ENCODE measurements around the gene CTNNA2.
"Not testable (repeated sequence)": the region's sequence is repeated elsewhere in the genome, so short reads cannot be mapped to it uniquely, and the experiment has no call there.

The CTNNA2 gene

DNA sequence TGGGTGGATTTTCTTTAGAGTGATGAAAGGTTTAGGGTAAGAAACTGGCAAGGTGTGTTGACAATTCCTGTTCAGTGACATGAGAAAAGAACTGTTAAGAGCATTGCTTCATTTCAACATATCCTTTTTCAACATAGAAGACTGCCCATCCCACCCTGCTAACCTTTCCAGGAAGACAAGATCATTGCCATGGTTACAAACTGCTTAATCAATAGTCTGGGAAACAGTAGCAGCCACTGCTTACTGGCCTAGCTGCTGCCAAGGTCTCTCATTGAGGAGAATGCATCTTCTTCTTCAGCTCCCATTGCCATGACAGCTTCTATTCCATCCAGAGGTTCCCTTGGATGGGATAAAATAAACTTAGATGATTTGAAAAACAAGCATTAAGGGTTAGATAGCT, 579.6 kb downstream of the CTNNA2 start:
- no peak for TF ChIP-seq CTCF (IDR thresholded peaks at IDR 0.05; ENCODE audit: low read depth, low read length)
- DNase-seq (ENCODE audit: extremely low read depth, low read depth): no peak

- not testable (repeated sequence) for DNase-seq (ENCODE audit: extremely low read depth, low read depth)
These were observed 585.7 kb downstream of the CTNNA2 start for GRCh38 chr2:80098503-80098902.

DNA sequence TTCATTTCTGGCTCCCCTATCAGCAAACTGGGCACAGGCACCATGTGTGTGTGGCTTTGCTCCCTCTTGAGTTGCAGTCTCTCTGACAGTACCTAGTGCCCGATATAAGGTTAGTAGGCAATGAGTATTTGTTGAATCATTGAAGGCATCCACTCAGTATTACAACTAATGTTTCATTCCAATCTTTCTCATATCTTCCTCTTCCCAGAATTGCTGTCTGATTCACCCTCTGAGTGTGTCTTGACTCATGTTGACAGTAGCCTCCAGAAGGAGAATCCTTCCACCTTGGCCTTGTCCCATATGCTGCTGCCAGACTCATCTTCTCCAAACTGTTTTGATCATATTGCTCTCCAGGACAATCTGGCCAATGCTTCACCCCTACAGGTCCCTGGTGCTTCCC, 589.2 kb downstream of the CTNNA2 start:
- no peak for DNase-seq (ENCODE audit: extremely low read depth, low read depth)
- TF ChIP-seq CTCF (IDR thresholded peaks at IDR 0.05; ENCODE audit: low read depth, low read length): no peak

GRCh38 chr2:80105015-80105640, 592.3 kb downstream of the CTNNA2 start:
- TF ChIP-seq CTCF (IDR thresholded peaks at IDR 0.05; ENCODE audit: low read depth, low read length): no peak
- DNase-seq (ENCODE audit: extremely low read depth, low read depth): no peak

DNA sequence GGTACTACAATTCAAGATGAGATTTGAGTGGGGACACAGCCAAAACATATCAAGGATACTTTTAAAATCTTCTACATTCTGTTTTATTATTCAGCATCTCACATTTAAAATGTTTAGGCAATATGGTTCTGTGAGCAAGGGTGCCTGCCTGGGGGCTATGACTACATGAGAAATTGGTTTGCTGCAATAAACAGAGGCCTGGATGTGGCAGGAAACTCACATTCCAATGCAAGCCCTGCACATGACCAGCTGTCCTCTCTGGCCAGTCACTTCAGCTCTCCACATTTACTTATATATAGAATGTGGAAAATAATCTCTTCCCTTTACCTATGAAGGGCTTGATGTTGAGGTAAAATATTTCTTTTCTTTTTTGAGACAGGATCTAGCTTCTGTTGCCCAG, 598.3 kb downstream of the CTNNA2 start:
- DNase-seq (ENCODE audit: extremely low read depth, low read depth): no peak

GRCh38 chr2:80112790-80113189, 599.9 kb downstream of the CTNNA2 start:
- no peak for DNase-seq (ENCODE audit: extremely low read depth, low read depth)
- TF ChIP-seq CTCF (IDR thresholded peaks at IDR 0.05; ENCODE audit: low read depth, low read length): no peak

More for the DNA sequence above, 598.3 kb downstream of the CTNNA2 start:
- TF ChIP-seq CTCF (IDR thresholded peaks at IDR 0.05; ENCODE audit: low read depth, low read length): no peak

- no peak for TF ChIP-seq CTCF (IDR thresholded peaks at IDR 0.05; ENCODE audit: low read depth, low read length)
- DNase-seq (ENCODE audit: extremely low read depth, low read depth): no peak
These were observed 600.5 kb downstream of the CTNNA2 start for GRCh38 chr2:80113399-80113798.

DNA sequence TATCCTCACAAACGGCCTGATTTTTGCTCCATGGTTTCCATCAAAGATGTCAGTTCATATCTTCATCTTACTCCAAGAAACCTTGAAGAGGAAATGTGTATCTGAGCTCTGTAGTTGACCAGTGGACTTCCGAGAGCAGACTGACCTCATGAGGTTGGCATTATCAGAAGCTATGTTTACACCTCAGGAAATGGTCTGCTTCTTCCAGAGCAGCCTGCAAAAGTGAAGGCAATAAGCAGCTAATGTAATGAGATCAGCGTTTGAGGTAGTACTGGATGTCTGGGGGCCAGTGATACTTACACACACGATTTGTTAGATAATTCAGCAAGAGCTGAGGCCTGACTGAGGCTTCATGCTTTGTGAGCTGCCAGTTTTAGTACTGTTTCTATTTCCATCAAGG, 602.0 kb downstream of the CTNNA2 start:
- TF ChIP-seq CTCF (IDR thresholded peaks at IDR 0.05; ENCODE audit: low read depth, low read length): no peak
- no peak for DNase-seq (ENCODE audit: extremely low read depth, low read depth)
